ENCODE data around the gene OSBPL8. TPM values are rescaled to one million over a fixed set of nuclear protein-coding genes. Genes with fewer than 3 reads are reported as not detected.

Gene OSBPL8
- total and polyA plus RNA-seq, 10 of the 15 experiments (the other 5 are each of a cell fraction or from before 2014, with no cell fraction given), result 10.4 to 58.0 (median 32.0) TPM

DNA sequence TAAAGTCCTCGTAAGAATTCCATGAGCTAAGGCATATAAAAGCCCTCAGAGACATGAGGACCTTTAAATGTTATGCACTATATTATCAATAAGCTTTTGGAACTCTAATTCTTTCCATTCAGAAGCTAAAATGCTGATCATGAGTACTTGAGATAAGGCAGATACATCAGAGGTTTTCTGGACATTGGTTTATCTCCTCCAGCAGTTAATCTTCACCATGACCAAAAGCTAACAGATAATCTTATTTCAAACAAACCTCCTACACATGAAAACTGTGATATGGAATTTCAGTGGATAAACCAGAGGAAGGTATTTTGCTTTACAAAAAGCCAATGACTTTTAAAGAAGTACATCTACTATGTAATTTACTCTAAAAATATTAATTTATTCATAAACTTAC lies 113.5 kb downstream of the OSBPL8 start:
- in situ Hi-C loops (cut with MboI), result no loop called here
- no TSS peak for BruUV-seq (replicated peaks)
- Histone ChIP-seq H3K4me2 (ENCODE audit: control insufficient read depth, insufficient read depth) (no peak overlapping the region), H3K27ac (ENCODE audit: control insufficient read depth, insufficient read depth) (no peak overlapping the region), H3K4me1 (ENCODE audit: control insufficient read depth, insufficient read depth, low read length) (no peaks in the 10 kb centered on the region), H3K27me3 (replicated peaks in 1 of 2; ENCODE audit: control insufficient read depth in 2 of 2, insufficient read depth in 2 of 2, low read length in 1 of 2) (no peaks in the 10 kb centered on the region), H2AFZ (ENCODE audit: control insufficient read depth, low read depth, low read length) (no peak overlapping the region), H3K9ac (ENCODE audit: control insufficient read depth, insufficient read depth, low read length) (no peak overlapping the region), H4K20me1 (ENCODE audit: control insufficient read depth, insufficient read depth) (no peaks in the 10 kb centered on the region), H3K9me3 (replicated peaks; ENCODE audit: control insufficient read depth, insufficient read depth, low read length) (no peaks in the 10 kb centered on the region), H3K4me3 (no peak overlapping the region), H3K36me3 (ENCODE audit: control insufficient read depth in 2 of 2, insufficient read depth in 2 of 2, low read length in 1 of 2) (no peaks in the 10 kb centered on the region; a peak in 1 of 4 replicates), H3K79me2 (ENCODE audit: control insufficient read depth, insufficient read depth, low read length) (no peaks in the 10 kb centered on the region)
- FAIRE-seq (no peak), DNase-seq (ENCODE audit: low read depth, low spot score) (no peak), ATAC-seq (no peak)
- CTCF ChIA-PET, result interaction anchor here (0.6 to 1.6 kb wide), 4 partner anchors 9 to 919 kb away, joined by 3 to 17 read pairs (median 4); no protein-coding TSS in a partner anchor
- intact Hi-C loops (cut with micrococcal nuclease; ENCODE audit: unreplicated experiment), result no loop called here
- RAD21 ChIA-PET (ENCODE audit: unreplicated experiment), result interaction anchor here (1.3 kb wide), 1 partner anchor 9 kb away, joined by 3 read pairs; no protein-coding TSS in a partner anchor
- WGBS (ENCODE audit: insufficient coverage, insufficient replicate concordance, low lambda C conversion rate, missing lambda C conversion rate), result 100% methylated on average over 1 of the region's 1 CpG
- no peak for TF ChIP-seq EZH2 (IDR thresholded peaks at IDR 0.05; ENCODE audit: borderline replicate concordance, control insufficient read depth, low read depth, low read length)
- TF ChIP-seq CHD2 (IDR thresholded peaks at IDR 0.05; ENCODE audit: borderline replicate concordance, low read depth, low read length), result no peak
- TF ChIP-seq ATF7 (IDR thresholded peaks at IDR 0.05; ENCODE audit: low read depth), result no peak
- TF ChIP-seq KLF5 (IDR thresholded peaks at IDR 0.05; ENCODE audit: partially characterized antibody), result no peak
- no peak for TF ChIP-seq ESRRA (IDR thresholded peaks at IDR 0.05; ENCODE audit: low read length)
- no peak for TF ChIP-seq FOS (IDR thresholded peaks at IDR 0.05; ENCODE audit: borderline replicate concordance, extremely low read depth, insufficient read length)
- TF ChIP-seq, protein P1, sequence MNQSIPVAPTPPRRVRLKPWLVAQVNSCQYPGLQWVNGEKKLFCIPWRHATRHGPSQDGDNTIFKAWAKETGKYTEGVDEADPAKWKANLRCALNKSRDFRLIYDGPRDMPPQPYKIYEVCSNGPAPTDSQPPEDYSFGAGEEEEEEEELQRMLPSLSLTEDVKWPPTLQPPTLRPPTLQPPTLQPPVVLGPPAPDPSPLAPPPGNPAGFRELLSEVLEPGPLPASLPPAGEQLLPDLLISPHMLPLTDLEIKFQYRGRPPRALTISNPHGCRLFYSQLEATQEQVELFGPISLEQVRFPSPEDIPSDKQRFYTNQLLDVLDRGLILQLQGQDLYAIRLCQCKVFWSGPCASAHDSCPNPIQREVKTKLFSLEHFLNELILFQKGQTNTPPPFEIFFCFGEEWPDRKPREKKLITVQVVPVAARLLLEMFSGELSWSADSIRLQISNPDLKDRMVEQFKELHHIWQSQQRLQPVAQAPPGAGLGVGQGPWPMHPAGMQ (IDR thresholded peaks at IDR 0.05; ENCODE audit: borderline replicate concordance), result no peak
- no peak for TF ChIP-seq RBBP5 (conservative IDR thresholded peaks at IDR 0.05)
- TF ChIP-seq BACH1 (IDR thresholded peaks at IDR 0.05; ENCODE audit: borderline replicate concordance), result no peak
- TF ChIP-seq BRCA1 (IDR thresholded peaks at IDR 0.05; ENCODE audit: low read depth, low read length), result no peak
- no peak for TF ChIP-seq SUPT20H (IDR thresholded peaks at IDR 0.05; ENCODE audit: borderline replicate concordance, control insufficient read depth, low read depth, low read length)
- no peak for TF ChIP-seq SREBF1 (IDR thresholded peaks at IDR 0.05; ENCODE audit: low read length)
- no peak for TF ChIP-seq JUND (IDR thresholded peaks at IDR 0.05; ENCODE audit: low read depth, low read length)
- no peak for TF ChIP-seq ZNF217 (IDR thresholded peaks at IDR 0.05)
- TF ChIP-seq, protein P2, sequence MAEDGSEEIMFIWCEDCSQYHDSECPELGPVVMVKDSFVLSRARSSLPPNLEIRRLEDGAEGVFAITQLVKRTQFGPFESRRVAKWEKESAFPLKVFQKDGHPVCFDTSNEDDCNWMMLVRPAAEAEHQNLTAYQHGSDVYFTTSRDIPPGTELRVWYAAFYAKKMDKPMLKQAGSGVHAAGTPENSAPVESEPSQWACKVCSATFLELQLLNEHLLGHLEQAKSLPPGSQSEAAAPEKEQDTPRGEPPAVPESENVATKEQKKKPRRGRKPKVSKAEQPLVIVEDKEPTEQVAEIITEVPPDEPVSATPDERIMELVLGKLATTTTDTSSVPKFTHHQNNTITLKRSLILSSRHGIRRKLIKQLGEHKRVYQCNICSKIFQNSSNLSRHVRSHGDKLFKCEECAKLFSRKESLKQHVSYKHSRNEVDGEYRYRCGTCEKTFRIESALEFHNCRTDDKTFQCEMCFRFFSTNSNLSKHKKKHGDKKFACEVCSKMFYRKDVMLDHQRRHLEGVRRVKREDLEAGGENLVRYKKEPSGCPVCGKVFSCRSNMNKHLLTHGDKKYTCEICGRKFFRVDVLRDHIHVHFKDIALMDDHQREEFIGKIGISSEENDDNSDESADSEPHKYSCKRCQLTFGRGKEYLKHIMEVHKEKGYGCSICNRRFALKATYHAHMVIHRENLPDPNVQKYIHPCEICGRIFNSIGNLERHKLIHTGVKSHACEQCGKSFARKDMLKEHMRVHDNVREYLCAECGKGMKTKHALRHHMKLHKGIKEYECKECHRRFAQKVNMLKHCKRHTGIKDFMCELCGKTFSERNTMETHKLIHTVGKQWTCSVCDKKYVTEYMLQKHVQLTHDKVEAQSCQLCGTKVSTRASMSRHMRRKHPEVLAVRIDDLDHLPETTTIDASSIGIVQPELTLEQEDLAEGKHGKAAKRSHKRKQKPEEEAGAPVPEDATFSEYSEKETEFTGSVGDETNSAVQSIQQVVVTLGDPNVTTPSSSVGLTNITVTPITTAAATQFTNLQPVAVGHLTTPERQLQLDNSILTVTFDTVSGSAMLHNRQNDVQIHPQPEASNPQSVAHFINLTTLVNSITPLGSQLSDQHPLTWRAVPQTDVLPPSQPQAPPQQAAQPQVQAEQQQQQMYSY (CRISPR knock-in tag; IDR thresholded peaks at IDR 0.05), result no peak
- TF ChIP-seq NR2C2 (IDR thresholded peaks at IDR 0.05; ENCODE audit: borderline replicate concordance, control insufficient read depth, insufficient read length, low read depth), result no peak
- TF ChIP-seq, protein P3, sequence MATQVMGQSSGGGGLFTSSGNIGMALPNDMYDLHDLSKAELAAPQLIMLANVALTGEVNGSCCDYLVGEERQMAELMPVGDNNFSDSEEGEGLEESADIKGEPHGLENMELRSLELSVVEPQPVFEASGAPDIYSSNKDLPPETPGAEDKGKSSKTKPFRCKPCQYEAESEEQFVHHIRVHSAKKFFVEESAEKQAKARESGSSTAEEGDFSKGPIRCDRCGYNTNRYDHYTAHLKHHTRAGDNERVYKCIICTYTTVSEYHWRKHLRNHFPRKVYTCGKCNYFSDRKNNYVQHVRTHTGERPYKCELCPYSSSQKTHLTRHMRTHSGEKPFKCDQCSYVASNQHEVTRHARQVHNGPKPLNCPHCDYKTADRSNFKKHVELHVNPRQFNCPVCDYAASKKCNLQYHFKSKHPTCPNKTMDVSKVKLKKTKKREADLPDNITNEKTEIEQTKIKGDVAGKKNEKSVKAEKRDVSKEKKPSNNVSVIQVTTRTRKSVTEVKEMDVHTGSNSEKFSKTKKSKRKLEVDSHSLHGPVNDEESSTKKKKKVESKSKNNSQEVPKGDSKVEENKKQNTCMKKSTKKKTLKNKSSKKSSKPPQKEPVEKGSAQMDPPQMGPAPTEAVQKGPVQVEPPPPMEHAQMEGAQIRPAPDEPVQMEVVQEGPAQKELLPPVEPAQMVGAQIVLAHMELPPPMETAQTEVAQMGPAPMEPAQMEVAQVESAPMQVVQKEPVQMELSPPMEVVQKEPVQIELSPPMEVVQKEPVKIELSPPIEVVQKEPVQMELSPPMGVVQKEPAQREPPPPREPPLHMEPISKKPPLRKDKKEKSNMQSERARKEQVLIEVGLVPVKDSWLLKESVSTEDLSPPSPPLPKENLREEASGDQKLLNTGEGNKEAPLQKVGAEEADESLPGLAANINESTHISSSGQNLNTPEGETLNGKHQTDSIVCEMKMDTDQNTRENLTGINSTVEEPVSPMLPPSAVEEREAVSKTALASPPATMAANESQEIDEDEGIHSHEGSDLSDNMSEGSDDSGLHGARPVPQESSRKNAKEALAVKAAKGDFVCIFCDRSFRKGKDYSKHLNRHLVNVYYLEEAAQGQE (IDR thresholded peaks at IDR 0.05; ENCODE audit: low read depth, low read length), result no peak
- SMC1A ChIA-PET (ENCODE audit: uncharacterized antibody, unreplicated experiment), result interaction anchor here (0.5 to 0.6 kb wide), 2 partner anchors 9 to 651 kb away, joined by 3 to 4 read pairs; no protein-coding TSS in a partner anchor
- POLR2A ChIA-PET, result interaction anchor here (0.6 kb wide), 1 partner anchor 13 kb away, joined by 3 read pairs; no protein-coding TSS in a partner anchor

Measured in GM12878 (cell line).